H1 (cell line): ENCODE measurements around the gene FOXRED1.

Experiments used
- CTCF ChIP-seq, 3 experiments: IDR thresholded peaks; 1 replicate in 2 of 3; 2 replicates in 1 of 3; pipeline versions ENCODE4 v1.5.1 to v1.6.1; 2011; ENCODE audit warnings: low read length in 3 of 3, mild to moderate bottlenecking in 3 of 3, inconsistent platforms in 2 of 3, low read depth in 1 of 3, moderate library complexity in 1 of 3; ENCODE audit not compliant: insufficient read depth in 1 of 3; ENCODE audit errors: control extremely low read depth in 1 of 3
- FOSL1 ChIP-seq: IDR thresholded peaks from 2 replicates; pipeline ENCODE4 v1.6.1; 2011; ENCODE audit warnings: mild to moderate bottlenecking, low read depth, low read length, moderate library complexity; ENCODE audit not compliant: insufficient read depth
- POLR2A ChIP-seq, 2 experiments: IDR thresholded peaks; 1 replicate in 1 of 2; 2 replicates in 1 of 2; pipeline ENCODE4 v1.6.1; 2011; ENCODE audit warnings: low read depth in 2 of 2, low read length in 2 of 2, mild to moderate bottlenecking in 2 of 2; ENCODE audit errors: control extremely low read depth in 1 of 2
- POLR2AphosphoS5 ChIP-seq: IDR thresholded peaks from 2 replicates; pipeline ENCODE4 v1.6.1; 2011; ENCODE audit warnings: low read depth, low read length
- SIX5 ChIP-seq: IDR thresholded peaks from 2 replicates; pipeline ENCODE4 v1.6.1; 2011; ENCODE audit warnings: mild to moderate bottlenecking, low read depth, low read length
- SP1 ChIP-seq: IDR thresholded peaks from 2 replicates; pipeline ENCODE4 v1.6.1; 2011; ENCODE audit warnings: low read depth, low read length
- TCF12 ChIP-seq: IDR thresholded peaks from 2 replicates; pipeline ENCODE4 v1.6.1; 2011; ENCODE audit warnings: low read depth, mild to moderate bottlenecking, low read length
- ZNF274 ChIP-seq: IDR thresholded peaks from 2 replicates; pipeline ENCODE4 v1.7.0; 2012; ENCODE audit warnings: low read length, borderline replicate concordance; ENCODE audit errors: extremely low read depth

GRCh38 chr11:126224647-126225294 lies 44.2 kb upstream of the FOXRED1 start:
- no peak for TF ChIP-seq CTCF (IDR thresholded peaks at IDR 0.05; ENCODE audit: control extremely low read depth in 1 of 3, insufficient read depth in 1 of 3, low read depth in 1 of 3, low read length in 3 of 3)
- no peak for TF ChIP-seq SP1
- TF ChIP-seq POLR2AphosphoS5 = no peak
- TF ChIP-seq FOSL1 = no peak
- TF ChIP-seq POLR2A (IDR thresholded peaks at IDR 0.05; ENCODE audit: control extremely low read depth in 1 of 2, low read depth in 2 of 2, low read length in 2 of 2) = no peak
- TF ChIP-seq SIX5 = no peak
- TF ChIP-seq ZNF274 = no peak
- no peak for TF ChIP-seq TCF12
